ENCODE measurements around the gene RAPGEF3. TPM values are rescaled to one million over a fixed set of nuclear protein-coding genes. Genes with fewer than 3 reads are reported as not detected.

RAPGEF3 gene
- polyA plus RNA-seq, 3 donors, result 0.08 to 2.5 (median 0.60) TPM

DNA sequence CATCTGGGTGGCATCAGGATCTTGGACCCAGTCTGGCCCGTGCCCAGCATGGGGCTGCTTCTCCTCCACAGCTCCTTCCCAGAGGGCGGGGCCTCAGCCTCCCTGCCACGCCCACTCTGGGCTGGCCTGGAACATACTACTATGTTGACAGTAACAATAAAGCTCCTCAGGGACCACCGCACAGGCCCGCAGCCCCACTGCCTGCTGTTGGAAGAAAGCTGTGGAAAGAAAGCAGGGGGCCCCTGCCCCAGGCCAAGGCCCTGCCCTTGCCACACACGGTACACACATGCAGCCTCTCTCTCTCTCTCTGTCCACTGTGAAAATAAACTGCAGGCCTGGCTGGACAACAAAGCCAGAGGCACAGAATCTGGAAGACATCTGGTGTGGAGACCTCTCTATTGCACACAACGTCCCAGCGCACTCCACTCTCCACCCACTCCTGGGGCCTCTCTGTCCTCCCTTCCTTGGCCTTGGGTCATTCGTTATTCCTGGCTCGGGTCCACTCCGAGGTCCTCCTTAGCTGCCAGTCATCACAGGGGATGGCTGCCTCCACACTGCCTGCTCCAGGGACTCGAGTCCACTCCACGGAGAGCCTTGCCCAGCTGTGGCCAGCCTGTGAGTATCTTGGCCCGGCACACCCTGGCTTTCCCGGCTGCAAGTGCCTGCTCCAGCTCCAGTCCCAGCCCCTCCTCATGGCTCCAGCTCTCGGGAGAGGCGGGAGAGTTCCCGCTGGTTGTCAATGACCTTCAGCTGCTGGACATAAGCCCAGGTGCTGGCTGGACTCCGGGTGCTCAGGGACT lies 21.6 kb downstream of the RAPGEF3 start:
- no peaks in the 10 kb centered on the region for H3K9me3 ChIP-seq (replicated peaks in 1 of 2; ENCODE audit: control insufficient read depth in 1 of 2, insufficient read depth in 1 of 2, low read length in 2 of 2)
- DNase-seq, result no peak
- no peak overlapping the region for H3K4me3 Mint-ChIP-seq
- peaks cover 5 to 11% (median 7%) of the 10 kb centered on the region in 3 donors for H3K27me3 Mint-ChIP-seq (ENCODE audit: low read depth in 3 of 3)
- H3K36me3 Mint-ChIP-seq, result peaks cover 0 to 2% of the 10 kb centered on the region in 2 donors
- WGBS (ENCODE audit: insufficient coverage), result 97% methylated on average over 13 of the region's 19 CpGs
- H3K79me2 ChIP-seq (ENCODE audit: insufficient read depth, low read length), result no peaks in the 10 kb centered on the region
- H3K27ac Mint-ChIP-seq, result peak overlapping the region in 1 of 7 donors; percentile 50
- H3K27me3 ChIP-seq (ENCODE audit: control insufficient read depth in 2 of 2, insufficient read depth in 2 of 2, low read length in 2 of 2), result no peaks in the 10 kb centered on the region
- H3K4me1 Mint-ChIP-seq, result peaks cover 54% of the 10 kb centered on the region
- intact Hi-C loops (cut with micrococcal nuclease), result no loop called here
- no peak overlapping the region for H3K9ac ChIP-seq (ENCODE audit: insufficient read depth, low read length, poor library complexity, severe bottlenecking)
- H3K4me1 ChIP-seq (ENCODE audit: control insufficient read depth in 1 of 2, insufficient read depth in 2 of 2, low read length in 2 of 2), result peaks cover 40 to 52% of the 10 kb centered on the region in 2 donors
- H3K36me3 ChIP-seq (replicated peaks in 1 of 2; ENCODE audit: control insufficient read depth in 1 of 2, insufficient read depth in 2 of 2, low read length in 2 of 2), result no peaks in the 10 kb centered on the region
- no peak overlapping the region for H3K27ac ChIP-seq (ENCODE audit: low read depth in 1 of 2, low read length in 2 of 2)
- H3K9me3 Mint-ChIP-seq, result peaks cover 0 to 1% (median 0%) of the 10 kb centered on the region in 7 donors
- no peak overlapping the region for H3K4me3 ChIP-seq (replicated peaks in 1 of 3; ENCODE audit: low read depth in 2 of 3, low read length in 3 of 3)
- TF ChIP-seq, protein P1, sequence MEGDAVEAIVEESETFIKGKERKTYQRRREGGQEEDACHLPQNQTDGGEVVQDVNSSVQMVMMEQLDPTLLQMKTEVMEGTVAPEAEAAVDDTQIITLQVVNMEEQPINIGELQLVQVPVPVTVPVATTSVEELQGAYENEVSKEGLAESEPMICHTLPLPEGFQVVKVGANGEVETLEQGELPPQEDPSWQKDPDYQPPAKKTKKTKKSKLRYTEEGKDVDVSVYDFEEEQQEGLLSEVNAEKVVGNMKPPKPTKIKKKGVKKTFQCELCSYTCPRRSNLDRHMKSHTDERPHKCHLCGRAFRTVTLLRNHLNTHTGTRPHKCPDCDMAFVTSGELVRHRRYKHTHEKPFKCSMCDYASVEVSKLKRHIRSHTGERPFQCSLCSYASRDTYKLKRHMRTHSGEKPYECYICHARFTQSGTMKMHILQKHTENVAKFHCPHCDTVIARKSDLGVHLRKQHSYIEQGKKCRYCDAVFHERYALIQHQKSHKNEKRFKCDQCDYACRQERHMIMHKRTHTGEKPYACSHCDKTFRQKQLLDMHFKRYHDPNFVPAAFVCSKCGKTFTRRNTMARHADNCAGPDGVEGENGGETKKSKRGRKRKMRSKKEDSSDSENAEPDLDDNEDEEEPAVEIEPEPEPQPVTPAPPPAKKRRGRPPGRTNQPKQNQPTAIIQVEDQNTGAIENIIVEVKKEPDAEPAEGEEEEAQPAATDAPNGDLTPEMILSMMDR (IDR thresholded peaks at IDR 0.05), result no peak
- H4K20me1 ChIP-seq (ENCODE audit: insufficient read depth, low read length), result no peaks in the 10 kb centered on the region
- no peak overlapping the region for H3K4me2 ChIP-seq (replicated peaks; ENCODE audit: extremely low read depth, low read length, poor library complexity, severe bottlenecking)
- no peak overlapping the region for H2AFZ ChIP-seq (ENCODE audit: insufficient read depth, low read depth, low read length, poor library complexity, severe bottlenecking)

DNA sequence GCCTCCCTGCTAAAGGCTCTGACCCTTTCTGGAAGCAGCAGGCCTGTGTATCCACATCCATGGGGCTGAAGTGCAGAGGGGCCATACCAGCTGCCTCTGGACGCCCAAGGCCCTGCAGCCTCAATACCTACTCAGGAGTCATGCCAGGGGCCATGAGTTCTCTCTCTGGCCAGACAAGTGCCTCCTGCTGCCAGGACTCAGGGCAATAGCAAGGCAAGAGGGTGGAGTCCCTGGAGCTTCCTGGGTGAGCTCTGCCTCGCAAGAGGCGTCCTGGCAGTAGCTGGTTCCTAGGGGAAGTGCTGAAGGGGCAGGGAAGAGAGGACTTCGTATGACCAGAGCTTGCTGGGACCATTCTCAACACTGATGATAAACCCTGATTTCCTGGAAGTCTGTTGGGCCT lies 22.5 kb downstream of the RAPGEF3 start:
- H3K9me3 ChIP-seq (replicated peaks in 1 of 2; ENCODE audit: control insufficient read depth in 1 of 2, insufficient read depth in 1 of 2, low read length in 2 of 2), result no peaks in the 10 kb centered on the region
- 0% methylated on average over 1 of the region's 4 CpGs for WGBS (ENCODE audit: insufficient coverage)
- peaks cover 50% of the 10 kb centered on the region for H3K4me1 Mint-ChIP-seq
- H3K27ac ChIP-seq (ENCODE audit: low read depth in 1 of 2, low read length in 2 of 2), result no peak overlapping the region
- no peak overlapping the region for H3K4me3 ChIP-seq (replicated peaks in 1 of 3; ENCODE audit: low read depth in 2 of 3, low read length in 3 of 3)
- no peaks in the 10 kb centered on the region for H3K36me3 ChIP-seq (replicated peaks in 1 of 2; ENCODE audit: control insufficient read depth in 1 of 2, insufficient read depth in 2 of 2, low read length in 2 of 2)
- no peak overlapping the region for H3K4me2 ChIP-seq (replicated peaks; ENCODE audit: extremely low read depth, low read length, poor library complexity, severe bottlenecking)
- TF ChIP-seq, protein P1 (IDR thresholded peaks at IDR 0.05), result no peak
- no peaks in the 10 kb centered on the region for H4K20me1 ChIP-seq (ENCODE audit: insufficient read depth, low read length)
- peaks cover 35 to 46% of the 10 kb centered on the region in 2 donors for H3K4me1 ChIP-seq (ENCODE audit: control insufficient read depth in 1 of 2, insufficient read depth in 2 of 2, low read length in 2 of 2)
- peaks cover 0 to 2% of the 10 kb centered on the region in 2 donors for H3K36me3 Mint-ChIP-seq
- no peaks in the 10 kb centered on the region for H3K79me2 ChIP-seq (ENCODE audit: insufficient read depth, low read length)
- no peak overlapping the region for H3K27ac Mint-ChIP-seq
- no peak overlapping the region for H2AFZ ChIP-seq (ENCODE audit: insufficient read depth, low read depth, low read length, poor library complexity, severe bottlenecking)
- no peaks in the 10 kb centered on the region for H3K27me3 ChIP-seq (ENCODE audit: control insufficient read depth in 2 of 2, insufficient read depth in 2 of 2, low read length in 2 of 2)
- intact Hi-C loops (cut with micrococcal nuclease), result no loop called here
- H3K9me3 Mint-ChIP-seq, result peaks cover 0 to 1% (median 0%) of the 10 kb centered on the region in 7 donors
- H3K9ac ChIP-seq (ENCODE audit: insufficient read depth, low read length, poor library complexity, severe bottlenecking), result no peak overlapping the region
- peaks cover 5 to 11% (median 7%) of the 10 kb centered on the region in 3 donors for H3K27me3 Mint-ChIP-seq (ENCODE audit: low read depth in 3 of 3)
- DNase-seq, result no peak
- no peak overlapping the region for H3K4me3 Mint-ChIP-seq
